ENCODE data around the gene AQP10.

DNA sequence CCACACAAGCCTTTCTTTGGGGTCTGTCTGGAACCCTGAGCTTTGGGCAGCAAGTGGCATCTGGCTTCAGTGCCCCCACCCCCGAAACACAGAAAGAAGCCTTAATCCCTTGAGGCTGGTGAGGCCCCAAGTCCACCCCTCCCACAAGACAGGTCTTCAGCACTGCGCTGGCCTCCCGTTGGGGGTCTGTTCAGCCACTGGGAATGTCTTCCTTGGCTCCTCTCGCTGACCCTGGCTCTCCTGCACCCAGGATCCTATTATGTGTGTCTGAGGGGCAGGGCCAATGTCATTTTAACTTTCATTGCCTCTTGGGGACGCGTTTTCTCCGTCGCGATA is 31.3 kb downstream of the AQP10 start:
- TF ChIP-seq, protein P1, sequence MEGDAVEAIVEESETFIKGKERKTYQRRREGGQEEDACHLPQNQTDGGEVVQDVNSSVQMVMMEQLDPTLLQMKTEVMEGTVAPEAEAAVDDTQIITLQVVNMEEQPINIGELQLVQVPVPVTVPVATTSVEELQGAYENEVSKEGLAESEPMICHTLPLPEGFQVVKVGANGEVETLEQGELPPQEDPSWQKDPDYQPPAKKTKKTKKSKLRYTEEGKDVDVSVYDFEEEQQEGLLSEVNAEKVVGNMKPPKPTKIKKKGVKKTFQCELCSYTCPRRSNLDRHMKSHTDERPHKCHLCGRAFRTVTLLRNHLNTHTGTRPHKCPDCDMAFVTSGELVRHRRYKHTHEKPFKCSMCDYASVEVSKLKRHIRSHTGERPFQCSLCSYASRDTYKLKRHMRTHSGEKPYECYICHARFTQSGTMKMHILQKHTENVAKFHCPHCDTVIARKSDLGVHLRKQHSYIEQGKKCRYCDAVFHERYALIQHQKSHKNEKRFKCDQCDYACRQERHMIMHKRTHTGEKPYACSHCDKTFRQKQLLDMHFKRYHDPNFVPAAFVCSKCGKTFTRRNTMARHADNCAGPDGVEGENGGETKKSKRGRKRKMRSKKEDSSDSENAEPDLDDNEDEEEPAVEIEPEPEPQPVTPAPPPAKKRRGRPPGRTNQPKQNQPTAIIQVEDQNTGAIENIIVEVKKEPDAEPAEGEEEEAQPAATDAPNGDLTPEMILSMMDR (IDR thresholded peaks at IDR 0.05) = no peak
- no peak for TF ChIP-seq POLR2AphosphoS5 (IDR thresholded peaks at IDR 0.05)
- TF ChIP-seq EP300 (IDR thresholded peaks at IDR 0.05) = no peak

Data from suprapubic skin (tissue), 4 donors.